ENCODE measurements around the gene SHB. TPM values are rescaled to one million over a fixed set of nuclear protein-coding genes. Genes with fewer than 3 reads are reported as not detected.
A peak's percentile ranks its signal among the peaks of the same experiment; 100 is the strongest.

Gene SHB
- total and polyA plus RNA-seq, 2 of the 13 experiments (the other 11 are each of a cell fraction or from before 2014, with no cell fraction given), result 19.4 to 20.7 TPM

DNA sequence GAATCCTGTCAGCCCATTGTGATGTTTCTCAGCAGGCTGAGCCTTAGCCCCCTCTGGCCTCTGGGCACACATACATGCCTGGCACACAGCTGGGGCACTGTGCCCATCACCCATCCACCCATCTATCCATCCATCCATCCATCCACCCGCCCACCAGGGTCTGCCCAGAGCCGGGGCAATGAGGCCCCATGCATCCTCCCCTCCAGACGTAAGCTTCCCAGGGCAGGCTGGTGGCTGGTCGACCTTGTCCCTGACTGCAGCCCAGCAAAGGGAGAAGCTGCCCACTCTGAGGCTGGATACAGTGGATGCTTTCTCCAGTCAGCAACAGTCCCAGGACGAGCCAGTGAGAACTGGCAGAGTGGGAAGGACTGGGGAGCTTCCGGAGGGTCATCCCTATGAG is 144.0 kb downstream of the SHB start:
- no peak overlapping the region for H3K9ac ChIP-seq (ENCODE audit: insufficient read depth, low read depth, low read length)
- no peaks in the 10 kb centered on the region for H3K9me3 ChIP-seq (ENCODE audit: low read length)
- H3K79me2 ChIP-seq (ENCODE audit: insufficient read depth, low read length), result peaks cover 9% of the 10 kb centered on the region
- no peak overlapping the region for H2AFZ ChIP-seq (ENCODE audit: low read length)
- intact Hi-C loops (cut with micrococcal nuclease; ENCODE audit: unreplicated experiment), result no loop called here
- no peak for ATAC-seq
- BruUV-seq (replicated peaks), result no TSS peak
- FAIRE-seq, result no peak
- no peak overlapping the region for H3K27ac ChIP-seq (ENCODE audit: extremely low read length, insufficient read depth, low read length)
- DNase-seq (ENCODE audit: low spot score), result no peak
- H3K4me2 ChIP-seq (ENCODE audit: low read depth, low read length), result no peak overlapping the region
- ChIA-PET POLR2A (no interaction called here), CTCF (ENCODE audit: low intra/inter-chr PET ratio, low total read pairs) (no interaction called here)
- peaks cover 16% of the 10 kb centered on the region for H3K4me1 ChIP-seq (ENCODE audit: insufficient read depth, low read length)
- no peaks in the 10 kb centered on the region for H3K27me3 ChIP-seq (ENCODE audit: control insufficient read depth in 1 of 2, insufficient read depth in 2 of 2, low read length in 2 of 2)
- H3K4me3 ChIP-seq (replicated peaks in 1 of 3; ENCODE audit: insufficient read depth in 1 of 3, low read depth in 2 of 3, low read length in 3 of 3), result no peak overlapping the region
- WGBS (ENCODE audit: low lambda C conversion rate), result 85% methylated on average over 3 of the region's 6 CpGs
- H3K36me3 ChIP-seq (replicated peaks in 1 of 2; ENCODE audit: control insufficient read depth in 1 of 2, insufficient read depth in 2 of 2, low read length in 2 of 2), result peaks cover 47 to 95% of the 10 kb centered on the region in 2 experiments
- H4K20me1 ChIP-seq (ENCODE audit: insufficient read depth, low read length), result peaks cover 42% of the 10 kb centered on the region; the same call in 1 of the 2 replicates
- in situ Hi-C loops (cut with HindIII; ENCODE audit: extremely low pct_ligation_motif_present, low pct_unique_long_range_greater_than_20kb), result no loop called here
- TF ChIP-seq AGO2 (optimal IDR thresholded peaks at IDR 0.05; ENCODE audit: low read depth, low read length), result peak; percentile 51
- no peak for TF ChIP-seq SRSF4 (IDR thresholded peaks at IDR 0.05; ENCODE audit: low read depth, low read length, poor library complexity, severe bottlenecking)

DNA sequence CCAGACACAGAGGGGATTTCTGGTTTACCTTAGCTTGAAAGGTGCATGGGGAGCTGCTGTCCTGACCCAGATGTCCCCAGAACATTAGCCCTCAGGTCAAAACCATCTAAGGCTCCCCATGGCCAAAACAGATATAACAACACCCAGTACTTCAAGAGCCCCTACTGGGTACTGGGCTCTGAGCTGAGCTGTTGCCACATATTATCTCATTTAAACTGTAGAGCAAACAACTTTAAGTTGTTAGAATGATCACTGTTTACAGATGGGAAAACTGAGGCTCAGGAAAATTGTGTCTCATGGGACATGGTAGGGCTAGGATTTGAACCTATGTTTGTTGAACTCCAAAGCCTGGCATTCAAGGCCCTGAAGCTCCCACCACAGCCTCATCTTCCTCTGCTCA is 144.5 kb downstream of the SHB start:
- in situ Hi-C loops (cut with HindIII; ENCODE audit: extremely low pct_ligation_motif_present, low pct_unique_long_range_greater_than_20kb), result loop anchor here (25.0 kb wide), 1 partner anchor 437 kb away; the partner anchor contains the start of gene POLR1E
- ATAC-seq, result no peak
- H3K4me1 ChIP-seq (ENCODE audit: insufficient read depth, low read length), result peaks cover 16% of the 10 kb centered on the region
- no TSS peak for BruUV-seq (replicated peaks)
- H3K4me2 ChIP-seq (ENCODE audit: low read depth, low read length), result no peak overlapping the region
- no peak overlapping the region for H3K4me3 ChIP-seq (replicated peaks in 1 of 3; ENCODE audit: insufficient read depth in 1 of 3, low read depth in 2 of 3, low read length in 3 of 3)
- DNase-seq (ENCODE audit: low spot score), result no peak
- ChIA-PET CTCF (ENCODE audit: low intra/inter-chr PET ratio, low total read pairs) (no interaction called here), POLR2A (no interaction called here)
- no peak for FAIRE-seq
- peaks cover 50 to 95% of the 10 kb centered on the region in 2 experiments for H3K36me3 ChIP-seq (replicated peaks in 1 of 2; ENCODE audit: control insufficient read depth in 1 of 2, insufficient read depth in 2 of 2, low read length in 2 of 2)
- no peak overlapping the region for H2AFZ ChIP-seq (ENCODE audit: low read length)
- no peaks in the 10 kb centered on the region for H3K9me3 ChIP-seq (ENCODE audit: low read length)
- no peak overlapping the region for H3K9ac ChIP-seq (ENCODE audit: insufficient read depth, low read depth, low read length)
- peaks cover 9% of the 10 kb centered on the region for H3K79me2 ChIP-seq (ENCODE audit: insufficient read depth, low read length)
- H3K27me3 ChIP-seq (ENCODE audit: control insufficient read depth in 1 of 2, insufficient read depth in 2 of 2, low read length in 2 of 2), result no peaks in the 10 kb centered on the region
- H4K20me1 ChIP-seq (ENCODE audit: insufficient read depth, low read length), result peaks cover 40% of the 10 kb centered on the region; the same call in 1 of the 2 replicates
- H3K27ac ChIP-seq (ENCODE audit: extremely low read length, insufficient read depth, low read length), result no peak overlapping the region
- intact Hi-C loops (cut with micrococcal nuclease; ENCODE audit: unreplicated experiment), result no loop called here
- TF ChIP-seq, protein P1, sequence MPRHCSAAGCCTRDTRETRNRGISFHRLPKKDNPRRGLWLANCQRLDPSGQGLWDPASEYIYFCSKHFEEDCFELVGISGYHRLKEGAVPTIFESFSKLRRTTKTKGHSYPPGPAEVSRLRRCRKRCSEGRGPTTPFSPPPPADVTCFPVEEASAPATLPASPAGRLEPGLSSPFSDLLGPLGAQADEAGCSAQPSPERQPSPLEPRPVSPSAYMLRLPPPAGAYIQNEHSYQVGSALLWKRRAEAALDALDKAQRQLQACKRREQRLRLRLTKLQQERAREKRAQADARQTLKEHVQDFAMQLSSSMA (CRISPR knock-in tag; IDR thresholded peaks at IDR 0.05), result no peak
- no peak for TF ChIP-seq SIN3B (IDR thresholded peaks at IDR 0.05; ENCODE audit: low read length)
- TF ChIP-seq SP140L (CRISPR knock-in tag; IDR thresholded peaks at IDR 0.05; ENCODE audit: borderline replicate concordance), result no peak
- TF ChIP-seq ZSCAN30 (CRISPR knock-in tag; IDR thresholded peaks at IDR 0.05), result no peak
- TF ChIP-seq, protein P2, sequence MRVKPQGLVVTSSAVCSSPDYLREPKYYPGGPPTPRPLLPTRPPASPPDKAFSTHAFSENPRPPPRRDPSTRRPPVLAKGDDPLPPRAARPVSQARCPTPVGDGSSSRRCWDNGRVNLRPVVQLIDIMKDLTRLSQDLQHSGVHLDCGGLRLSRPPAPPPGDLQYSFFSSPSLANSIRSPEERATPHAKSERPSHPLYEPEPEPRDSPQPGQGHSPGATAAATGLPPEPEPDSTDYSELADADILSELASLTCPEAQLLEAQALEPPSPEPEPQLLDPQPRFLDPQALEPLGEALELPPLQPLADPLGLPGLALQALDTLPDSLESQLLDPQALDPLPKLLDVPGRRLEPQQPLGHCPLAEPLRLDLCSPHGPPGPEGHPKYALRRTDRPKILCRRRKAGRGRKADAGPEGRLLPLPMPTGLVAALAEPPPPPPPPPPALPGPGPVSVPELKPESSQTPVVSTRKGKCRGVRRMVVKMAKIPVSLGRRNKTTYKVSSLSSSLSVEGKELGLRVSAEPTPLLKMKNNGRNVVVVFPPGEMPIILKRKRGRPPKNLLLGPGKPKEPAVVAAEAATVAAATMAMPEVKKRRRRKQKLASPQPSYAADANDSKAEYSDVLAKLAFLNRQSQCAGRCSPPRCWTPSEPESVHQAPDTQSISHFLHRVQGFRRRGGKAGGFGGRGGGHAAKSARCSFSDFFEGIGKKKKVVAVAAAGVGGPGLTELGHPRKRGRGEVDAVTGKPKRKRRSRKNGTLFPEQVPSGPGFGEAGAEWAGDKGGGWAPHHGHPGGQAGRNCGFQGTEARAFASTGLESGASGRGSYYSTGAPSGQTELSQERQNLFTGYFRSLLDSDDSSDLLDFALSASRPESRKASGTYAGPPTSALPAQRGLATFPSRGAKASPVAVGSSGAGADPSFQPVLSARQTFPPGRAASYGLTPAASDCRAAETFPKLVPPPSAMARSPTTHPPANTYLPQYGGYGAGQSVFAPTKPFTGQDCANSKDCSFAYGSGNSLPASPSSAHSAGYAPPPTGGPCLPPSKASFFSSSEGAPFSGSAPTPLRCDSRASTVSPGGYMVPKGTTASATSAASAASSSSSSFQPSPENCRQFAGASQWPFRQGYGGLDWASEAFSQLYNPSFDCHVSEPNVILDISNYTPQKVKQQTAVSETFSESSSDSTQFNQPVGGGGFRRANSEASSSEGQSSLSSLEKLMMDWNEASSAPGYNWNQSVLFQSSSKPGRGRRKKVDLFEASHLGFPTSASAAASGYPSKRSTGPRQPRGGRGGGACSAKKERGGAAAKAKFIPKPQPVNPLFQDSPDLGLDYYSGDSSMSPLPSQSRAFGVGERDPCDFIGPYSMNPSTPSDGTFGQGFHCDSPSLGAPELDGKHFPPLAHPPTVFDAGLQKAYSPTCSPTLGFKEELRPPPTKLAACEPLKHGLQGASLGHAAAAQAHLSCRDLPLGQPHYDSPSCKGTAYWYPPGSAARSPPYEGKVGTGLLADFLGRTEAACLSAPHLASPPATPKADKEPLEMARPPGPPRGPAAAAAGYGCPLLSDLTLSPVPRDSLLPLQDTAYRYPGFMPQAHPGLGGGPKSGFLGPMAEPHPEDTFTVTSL (CRISPR knock-in tag; IDR thresholded peaks at IDR 0.05; ENCODE audit: borderline replicate concordance), result no peak
- no peak for TF ChIP-seq ZNF282 (IDR thresholded peaks at IDR 0.05; ENCODE audit: partially characterized antibody)
- no peak for TF ChIP-seq ZNF556 (CRISPR knock-in tag; IDR thresholded peaks at IDR 0.05; ENCODE audit: borderline replicate concordance)
- TF ChIP-seq MEF2D (CRISPR knock-in tag; IDR thresholded peaks at IDR 0.05), result no peak
- no peak for TF ChIP-seq TBL1XR1 (IDR thresholded peaks at IDR 0.05; ENCODE audit: borderline replicate concordance, low read length, partially characterized antibody)
- TF ChIP-seq HHEX (CRISPR knock-in tag; IDR thresholded peaks at IDR 0.05), result no peak
- no peak for TF ChIP-seq TEAD2 (CRISPR knock-in tag; IDR thresholded peaks at IDR 0.05)
- TF ChIP-seq FIP1L1 (IDR thresholded peaks at IDR 0.05; ENCODE audit: borderline replicate concordance, insufficient read depth, low read depth, low read length), result no peak

All from HepG2 (cell line).